IMR-90 (cell line): ENCODE data around the gene MALRD1. TPM values are rescaled to one million over a fixed set of nuclear protein-coding genes. Genes with fewer than 3 reads are reported as not detected.

Source experiments
- ATAC-seq: fragments of 200-7000 bp; cut with Tn5 transposase; 2 replicates; pipeline ENCODE4 v1.9.1; 2020; ENCODE audit warnings: low read depth, mild to moderate bottlenecking, moderate library complexity
- BruUV-seq: library from RNA; stranded (reverse); fragments of 400-500 nt; replicated peaks from 2 replicates; lab custom pipeline; 2021; lab: Mats Ljungman, UMichigan
- CTCF ChIA-PET: fragments of 300-600 bp; formaldehyde crosslinking; extraction: SDS; loops from one replicate; lab custom pipeline; 2021; ENCODE audit warnings: antibody characterized with exemption; lab: Yijun Ruan, JAX
- POLR2A ChIA-PET: fragments of 300-600 bp; sonication (Branson Sonifier 250); formaldehyde crosslinking; loops from one replicate; lab custom pipeline; 2022; ENCODE audit warnings: antibody characterized with exemption; ENCODE audit not compliant: unreplicated experiment; lab: Charles Lee
- DNase-seq: peaks from one replicate; pipeline ENCODE4 v3.0.0; 2013
- H2AFZ ChIP-seq: replicated peaks from 2 replicates; pipeline ENCODE3; 2013; ENCODE audit warnings: low read length, mild to moderate bottlenecking; ENCODE audit not compliant: poor library complexity
- H2AK5ac ChIP-seq: 2 replicates; pipeline ENCODE4 v1.6.1; 2013; ENCODE audit warnings: low read depth, low read length, inconsistent platforms
- H2AK9ac ChIP-seq: replicated peaks from 2 replicates; pipeline ENCODE3; 2013; ENCODE audit warnings: mild to moderate bottlenecking, low read depth, low read length, moderate library complexity; ENCODE audit not compliant: poor library complexity
- H2BK120ac ChIP-seq: 2 replicates; pipeline ENCODE4 v1.6.1; 2013; ENCODE audit warnings: low read depth, low read length, inconsistent platforms
- H2BK15ac ChIP-seq: 3 replicates; pipeline ENCODE4 v1.6.1; 2013; ENCODE audit warnings: low read depth, low read length, inconsistent platforms
- H2BK20ac ChIP-seq: 2 replicates; pipeline ENCODE4 v1.6.1; 2013; ENCODE audit warnings: low read depth, mild to moderate bottlenecking, inconsistent platforms, low read length, moderate library complexity
- H2BK5ac ChIP-seq: 2 replicates; pipeline ENCODE4 v1.6.1; 2013; ENCODE audit warnings: mild to moderate bottlenecking, low read depth, low read length, inconsistent platforms; ENCODE audit not compliant: poor library complexity, severe bottlenecking
- H3K14ac ChIP-seq: replicated peaks from 2 replicates; pipeline ENCODE4 v1.6.1; 2013; ENCODE audit warnings: low read depth, low read length, inconsistent platforms
- H3K18ac ChIP-seq: 2 replicates; pipeline ENCODE4 v1.6.1; 2013; ENCODE audit warnings: low read depth, low read length, control low read depth
- H3K23ac ChIP-seq: 2 replicates; pipeline ENCODE4 v1.6.1; 2013; ENCODE audit warnings: low read depth, low read length, inconsistent platforms
- H3K27ac ChIP-seq: 2 replicates; pipeline ENCODE4 v1.5.1; 2013; ENCODE audit warnings: mild to moderate bottlenecking, control low read depth, low read length; ENCODE audit not compliant: insufficient read depth
- H3K27me3 ChIP-seq: 2 replicates; pipeline ENCODE4 v1.6.1; 2013; ENCODE audit warnings: low read length; ENCODE audit not compliant: control insufficient read depth, insufficient read depth
- H3K36me3 ChIP-seq: 2 replicates; pipeline ENCODE4 v1.6.1; 2013; ENCODE audit warnings: low read length, mixed read lengths; ENCODE audit not compliant: control insufficient read depth, insufficient read depth
- H3K4ac ChIP-seq: 2 replicates; pipeline ENCODE4 v1.6.1; 2013; ENCODE audit warnings: low read depth, low read length, inconsistent platforms
- H3K4me1 ChIP-seq: 2 replicates; pipeline ENCODE4 v1.6.1; 2013; ENCODE audit warnings: low read length, mixed read lengths; ENCODE audit not compliant: control insufficient read depth, insufficient read depth
- H3K4me2 ChIP-seq: 2 replicates; pipeline ENCODE4 v1.6.1; 2013; ENCODE audit warnings: low read depth, mild to moderate bottlenecking, control low read depth, low read length, moderate library complexity
- H3K4me3 ChIP-seq: 2 replicates; pipeline ENCODE4 v1.5.1; 2013; ENCODE audit warnings: low read depth, mild to moderate bottlenecking, control low read depth, low read length, moderate library complexity; ENCODE audit not compliant: insufficient read depth
- H3K56ac ChIP-seq: 2 replicates; pipeline ENCODE4 v1.6.1; 2013; ENCODE audit warnings: low read length, inconsistent platforms; ENCODE audit not compliant: insufficient read depth; ENCODE audit errors: extremely low read depth
- H3K79me1 ChIP-seq, 2 experiments: 2 replicates each; pipeline ENCODE4 v1.6.1; 2013; ENCODE audit warnings: low read length in 2 of 2, inconsistent platforms in 1 of 2, low read depth in 1 of 2
- H3K9ac ChIP-seq: 2 replicates; pipeline ENCODE4 v1.6.1; 2013; ENCODE audit warnings: low read depth, low read length, control low read depth
- H3K9me1 ChIP-seq: 2 replicates; pipeline ENCODE4 v1.6.1; 2013; ENCODE audit warnings: low read length, inconsistent platforms; ENCODE audit not compliant: insufficient read depth
- H3K9me3 ChIP-seq: 2 replicates; pipeline ENCODE4 v1.6.1; 2013; ENCODE audit warnings: low read length; ENCODE audit not compliant: control insufficient read depth, insufficient read depth
- H4K20me1 ChIP-seq: 2 replicates; pipeline ENCODE4 v1.6.1; 2013; ENCODE audit warnings: low read length, inconsistent platforms; ENCODE audit not compliant: insufficient read depth
- H4K5ac ChIP-seq: 2 replicates; pipeline ENCODE4 v1.6.1; 2013; ENCODE audit warnings: mild to moderate bottlenecking, low read depth, low read length, control low read depth
- H4K8ac ChIP-seq, 2 experiments: 2 replicates each; pipeline ENCODE4 v1.6.1; 2013; ENCODE audit warnings: low read depth in 2 of 2, low read length in 2 of 2, control low read depth in 1 of 2, inconsistent platforms in 1 of 2
- H4K91ac ChIP-seq: 2 replicates; pipeline ENCODE4 v1.6.1; 2013; ENCODE audit warnings: low read depth, low read length, inconsistent platforms; ENCODE audit not compliant: insufficient read depth
- BHLHE40 ChIP-seq: fragments of 150-350 bp; IDR thresholded peaks from 2 replicates; pipeline ENCODE4 v1.6.1; 2016; ENCODE audit warnings: mild to moderate bottlenecking, low read depth, low read length
- CEBPB ChIP-seq: IDR thresholded peaks from 2 replicates; pipeline ENCODE4 v1.6.1; 2012; ENCODE audit warnings: low read depth, low read length, improper control_type of control experiment
- CHD1 ChIP-seq: IDR thresholded peaks from 2 replicates; pipeline ENCODE4 v1.6.1; 2012; ENCODE audit warnings: low read depth, low read length, improper control_type of control experiment
- CTCF ChIP-seq: conservative IDR thresholded peaks from 2 replicates; pipeline ENCODE4 v1.5.1; 2012; ENCODE audit warnings: mild to moderate bottlenecking, low read depth, low read length, improper control_type of control experiment
- ELK1 ChIP-seq: fragments of 150-350 bp; IDR thresholded peaks from 2 replicates; pipeline ENCODE4 v1.6.1; 2016; ENCODE audit warnings: low read depth, mild to moderate bottlenecking, low read length, moderate library complexity, borderline replicate concordance
- FOS ChIP-seq: fragments of 150-350 bp; IDR thresholded peaks from 2 replicates; pipeline ENCODE4 v1.6.1; 2016; ENCODE audit warnings: low read depth, low read length
- MAFK ChIP-seq: IDR thresholded peaks from 2 replicates; pipeline ENCODE4 v1.6.1; 2012; ENCODE audit warnings: low read depth, low read length, improper control_type of control experiment
- MAZ ChIP-seq: IDR thresholded peaks from 2 replicates; pipeline ENCODE4 v1.6.1; 2012; ENCODE audit warnings: low read depth, mild to moderate bottlenecking, low read length, improper control_type of control experiment, moderate library complexity, borderline replicate concordance
- MXI1 ChIP-seq: IDR thresholded peaks from 2 replicates; pipeline ENCODE4 v1.6.1; 2012; ENCODE audit warnings: low read depth, mild to moderate bottlenecking, low read length, moderate library complexity, borderline replicate concordance
- NFE2L2 ChIP-seq: fragments of 150-350 bp; IDR thresholded peaks from 2 replicates; pipeline ENCODE4 v1.6.1; 2016; ENCODE audit warnings: low read depth, mild to moderate bottlenecking, low read length
- POLR2A ChIP-seq: IDR thresholded peaks from 2 replicates; pipeline ENCODE4 v1.6.1; 2012; ENCODE audit warnings: mild to moderate bottlenecking, low read depth, low read length
- RAD21 ChIP-seq: IDR thresholded peaks from 2 replicates; pipeline ENCODE4 v1.6.1; 2012; ENCODE audit warnings: low read length, improper control_type of control experiment
- RCOR1 ChIP-seq: IDR thresholded peaks from 2 replicates; pipeline ENCODE4 v1.6.1; 2012; ENCODE audit warnings: mild to moderate bottlenecking, low read length, improper control_type of control experiment; ENCODE audit not compliant: insufficient replicate concordance
- RFX5 ChIP-seq: IDR thresholded peaks from 2 replicates; pipeline ENCODE4 v1.8.0; 2012; ENCODE audit warnings: low read depth, mild to moderate bottlenecking, low read length, moderate library complexity
- SMC3 ChIP-seq: fragments of 150-350 bp; IDR thresholded peaks from 2 replicates; pipeline ENCODE4 v1.6.1; 2016; ENCODE audit warnings: low read depth, mild to moderate bottlenecking, antibody characterized with exemption, low read length, moderate library complexity
- USF2 ChIP-seq: fragments of 150-350 bp; IDR thresholded peaks from 2 replicates; pipeline ENCODE4 v1.6.1; 2017; ENCODE audit warnings: mild to moderate bottlenecking, antibody characterized with exemption, low read length, low read depth
- WGBS, 2 experiments: methylation state at CpG; one replicate each; pipeline versions ENCODE4 v1.1.5 to v1.1.7; 2013; ENCODE audit warnings: missing lambda C conversion rate in 2 of 2; ENCODE audit not compliant: insufficient read length in 1 of 2; ENCODE audit errors: extremely low coverage in 2 of 2; 5-methylcytosine and 5-hydroxymethylcytosine counted together
- dilution Hi-C: fragments of 300-500 bp; cut with HindIII; formaldehyde crosslinking; loops from one replicate; pipeline ENCODE4 v1.14.3; 2018; ENCODE audit warnings: low sequenced_read_pairs; ENCODE audit not compliant: unreplicated experiment
- in situ Hi-C: fragments of 300-500 bp; cut with MboI; formaldehyde crosslinking; loops from 3 replicates; pipeline ENCODE4 v1.14.3; 2019; ENCODE audit warnings: low sequenced_read_pairs, inconsistent platforms, mixed read lengths
- intact Hi-C: fragments of 100-400 bp; cut with micrococcal nuclease; formaldehyde crosslinking; loops from 2 replicates; pipeline ENCODE4 v1.10.0; 2022
- polyA plus RNA-seq, 3 experiments: library from polyadenylated mRNA; depleted of rRNA; stranded (reverse); fragments of >200 nt; gene quantifications; 2 replicates each; pipeline ENCODE4 v1.2.3, GENCODE V29; 2012; ENCODE audit warnings: low replicate concordance in 1 of 3
- total RNA-seq: library from RNA; depleted of rRNA; stranded (reverse); fragments of >200 nt; gene quantifications from 2 replicates; pipeline ENCODE4 v1.2.3, GENCODE V29; 2012

Gene MALRD1
- total and polyA plus RNA-seq, 2 of the 4 experiments (the other 2 are of a cell fraction), result 0.34 to 1.1 TPM

- H2BK20ac ChIP-seq, result no peak overlapping the region
- no peak overlapping the region for H3K4ac ChIP-seq
- no peak overlapping the region for H2BK5ac ChIP-seq
- TF ChIP-seq RAD21 (no peak), MAFK (no peak), USF2 (no peak), POLR2A (no peak), CEBPB (no peak), SMC3 (no peak), MXI1 (no peak), CTCF (no peak), CHD1 (no peak), RCOR1 (no peak), FOS (no peak), BHLHE40 (no peak), ELK1 (no peak), NFE2L2 (no peak), RFX5 (no peak), MAZ (no peak)
- H2BK120ac ChIP-seq, result no peak overlapping the region
- H3K18ac ChIP-seq, result no peak overlapping the region
- 84% methylated on average over 2 of the region's 5 CpGs; no CpG with 5 or more reads in 1 of the 2 experiments for WGBS, 2 experiments
- no TSS peak for BruUV-seq
- ChIA-PET CTCF (no interaction called here), POLR2A (no interaction called here)
- no peak overlapping the region for H3K23ac ChIP-seq
- H3K14ac ChIP-seq, result no peak overlapping the region
- ATAC-seq (no peak), DNase-seq (no peak)
- H2AK5ac ChIP-seq, result no peak overlapping the region
- intact Hi-C loops (no loop called here), dilution Hi-C loops (no loop called here), in situ Hi-C loops (no loop called here)
- H2AK9ac ChIP-seq, result no peak overlapping the region
- no peak overlapping the region for H3K4me3 ChIP-seq
- H2BK15ac ChIP-seq, result no peak overlapping the region
- no peaks in the 10 kb centered on the region for H3K27me3 ChIP-seq
- H4K8ac ChIP-seq, result no peak overlapping the region
- H3K79me1 ChIP-seq, result no peaks in the 10 kb centered on the region
- no peak overlapping the region for H3K27ac ChIP-seq
- no peaks in the 10 kb centered on the region for H3K9me1 ChIP-seq
- no peaks in the 10 kb centered on the region for H4K20me1 ChIP-seq
- no peaks in the 10 kb centered on the region for H3K36me3 ChIP-seq
- H4K91ac ChIP-seq, result no peak overlapping the region
- H3K9me3 ChIP-seq, result no peaks in the 10 kb centered on the region
- H3K4me1 ChIP-seq, result no peaks in the 10 kb centered on the region
- H3K56ac ChIP-seq, result no peak overlapping the region
- no peak overlapping the region for H4K5ac ChIP-seq
- H3K4me2 ChIP-seq, result no peak overlapping the region
- H2AFZ ChIP-seq, result no peak overlapping the region
- no peak overlapping the region for H3K9ac ChIP-seq
Observed at GRCh38 chr10:19195698-19196097, 147.1 kb downstream of the MALRD1 start.
